Stimulated activated CD4-positive, alpha-beta T cell treated with anti-CD3 and anti-CD28 coated beads, Interleukin-12 subunit alpha, Interleukin-12 subunit beta, amount 100 ng/mL, for 4 hours (primary cell): ENCODE measurements around the gene IRS2.

ENCODE experiments used
- DNase-seq: peaks from one replicate; pipeline ENCODE4 v3.0.0-alpha.2; 2020

Gene IRS2

GRCh38 chr13:109779074-109779473 is 7.3 kb downstream of the IRS2 start:
- DNase-seq, result no peak

- no peak for DNase-seq
These were observed 8.3 kb downstream of the IRS2 start for GRCh38 chr13:109778102-109778542.

- DNase-seq, result no peak
These were observed 9.8 kb downstream of the IRS2 start for GRCh38 chr13:109776575-109776974.

- DNase-seq, result no peak
These were observed 12.6 kb downstream of the IRS2 start for GRCh38 chr13:109773786-109774185.

GRCh38 chr13:109773276-109773675 is 13.1 kb downstream of the IRS2 start:
- no peak for DNase-seq

- no peak for DNase-seq
These were observed 14.5 kb downstream of the IRS2 start for GRCh38 chr13:109771926-109772325.

- no peak for DNase-seq
These were observed 15.9 kb downstream of the IRS2 start for GRCh38 chr13:109770436-109770835.

- DNase-seq, result no peak
These were observed 16.5 kb downstream of the IRS2 start for GRCh38 chr13:109769921-109770320.

GRCh38 chr13:109769275-109769674 is 17.1 kb downstream of the IRS2 start:
- DNase-seq, result no peak

- DNase-seq, result no peak
These were observed 17.8 kb downstream of the IRS2 start for GRCh38 chr13:109768616-109769015.

GRCh38 chr13:109768176-109768575 is 18.2 kb downstream of the IRS2 start:
- DNase-seq, result no peak

GRCh38 chr13:109767023-109767422 is 19.4 kb downstream of the IRS2 start:
- no peak for DNase-seq

GRCh38 chr13:109764470-109765291 is 21.7 kb downstream of the IRS2 start:
- DNase-seq, result no peak

- no peak for DNase-seq
These were observed 22.3 kb downstream of the IRS2 start for GRCh38 chr13:109764045-109764444.

GRCh38 chr13:109762791-109763190 is 23.6 kb downstream of the IRS2 start:
- DNase-seq, result no peak

GRCh38 chr13:109761695-109762094 is 24.7 kb downstream of the IRS2 start:
- DNase-seq, result no peak

- no peak for DNase-seq
These were observed 25.4 kb downstream of the IRS2 start for GRCh38 chr13:109760951-109761350.

- DNase-seq, result no peak
These were observed 26.0 kb downstream of the IRS2 start for GRCh38 chr13:109760402-109760801.

- no peak for DNase-seq
These were observed 26.8 kb downstream of the IRS2 start for GRCh38 chr13:109759609-109760008.

- no peak for DNase-seq
These were observed 27.4 kb downstream of the IRS2 start for GRCh38 chr13:109758937-109759480.

GRCh38 chr13:109756778-109757177 is 29.6 kb downstream of the IRS2 start:
- DNase-seq, result no peak

GRCh38 chr13:109755997-109756396 is 30.4 kb downstream of the IRS2 start:
- no peak for DNase-seq

- no peak for DNase-seq
These were observed 30.8 kb downstream of the IRS2 start for GRCh38 chr13:109755551-109755950.

- DNase-seq, result no peak
These were observed 34.9 kb downstream of the IRS2 start for GRCh38 chr13:109751477-109751876.
